Stimulated activated CD4-positive, alpha-beta T cell treated with anti-CD3 and anti-CD28 coated beads, Interleukin-12 subunit alpha, Interleukin-12 subunit beta, amount 100 ng/mL, for 24 hours (primary cell): ENCODE measurements around the gene ST6GAL1.
"Not testable (repeated sequence)": the region's sequence is repeated elsewhere in the genome, so short reads cannot be mapped to it uniquely, and the experiment has no call there.

Experiments used
- DNase-seq, 2 experiments: peaks; one replicate each; pipeline ENCODE4 v3.0.0-alpha.2; 2020; ENCODE audit warnings: low read depth in 2 of 2

Gene ST6GAL1

DNA sequence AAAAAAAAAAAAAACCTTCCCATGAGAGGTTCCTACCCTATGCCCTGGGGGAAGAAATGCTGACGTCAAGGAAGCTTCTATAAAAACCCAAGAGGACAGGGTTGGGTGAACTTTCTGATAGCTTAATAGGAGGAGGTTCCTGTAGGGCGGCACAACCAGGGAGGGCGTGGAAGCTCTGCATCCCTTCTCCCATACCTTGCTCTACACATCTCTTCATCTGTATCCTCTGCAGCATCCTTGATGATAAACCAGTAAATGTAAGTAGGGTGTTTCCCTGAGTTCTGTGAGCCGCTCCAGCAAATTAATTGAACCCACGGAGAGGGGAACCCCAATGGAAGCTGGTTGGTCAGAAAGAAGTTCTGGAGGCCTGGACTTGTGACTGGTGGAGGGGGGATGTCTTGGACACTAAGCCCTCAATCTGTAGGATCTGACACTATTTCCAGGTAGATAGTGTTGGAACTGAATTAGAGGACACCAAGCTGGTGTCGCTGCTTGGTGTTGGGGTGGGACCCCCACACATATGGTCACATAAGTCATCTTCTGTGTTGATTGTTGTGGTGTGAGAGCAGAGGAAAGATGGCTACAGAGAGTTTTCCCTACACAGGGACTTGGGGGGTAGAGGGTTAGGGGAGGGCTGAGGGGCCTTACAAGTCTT is 91.5 kb downstream of the ST6GAL1 start:
- no peak for DNase-seq

- no peak for DNase-seq
These were observed 92.2 kb downstream of the ST6GAL1 start for GRCh38 chr3:187022403-187023029.

- DNase-seq, result not testable (repeated sequence)
These were observed 93.0 kb downstream of the ST6GAL1 start for GRCh38 chr3:187023340-187023739.

GRCh38 chr3:187024536-187025226 is 94.4 kb downstream of the ST6GAL1 start:
- DNase-seq, result no peak

- peak; percentile 41 to 50 for DNase-seq
These were observed 94.9 kb downstream of the ST6GAL1 start for GRCh38 chr3:187025254-187025655.

- DNase-seq, result peak in 1 of 2 experiments; percentile 26
These were observed 95.5 kb downstream of the ST6GAL1 start for GRCh38 chr3:187025656-187026316.

- no peak for DNase-seq
These were observed 96.0 kb downstream of the ST6GAL1 start for GRCh38 chr3:187026317-187026670.

- peak in 1 of 2 experiments; percentile 23 for DNase-seq
These were observed 97.4 kb downstream of the ST6GAL1 start for GRCh38 chr3:187027531-187028278.

GRCh38 chr3:187031934-187032333 is 101.6 kb downstream of the ST6GAL1 start:
- no peak for DNase-seq

DNA sequence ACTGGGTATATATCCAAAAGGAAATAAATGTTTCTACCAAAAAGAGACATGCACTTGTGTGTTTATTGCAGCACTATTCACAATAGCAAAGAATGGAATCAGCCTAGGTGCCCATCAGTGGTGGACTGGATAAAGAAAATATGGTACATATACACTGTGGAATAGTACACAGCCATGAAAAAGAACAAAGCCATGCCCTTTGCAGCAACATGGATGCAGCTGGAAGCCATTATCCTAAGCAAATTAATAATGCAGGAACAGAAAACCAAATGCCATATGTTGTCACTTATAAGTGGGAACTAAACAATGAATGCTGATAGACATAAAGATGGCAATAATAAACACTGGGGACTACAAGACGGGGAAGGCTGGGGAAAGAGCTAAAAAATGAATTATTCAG is 106.1 kb downstream of the ST6GAL1 start:
- no peak for DNase-seq

DNA sequence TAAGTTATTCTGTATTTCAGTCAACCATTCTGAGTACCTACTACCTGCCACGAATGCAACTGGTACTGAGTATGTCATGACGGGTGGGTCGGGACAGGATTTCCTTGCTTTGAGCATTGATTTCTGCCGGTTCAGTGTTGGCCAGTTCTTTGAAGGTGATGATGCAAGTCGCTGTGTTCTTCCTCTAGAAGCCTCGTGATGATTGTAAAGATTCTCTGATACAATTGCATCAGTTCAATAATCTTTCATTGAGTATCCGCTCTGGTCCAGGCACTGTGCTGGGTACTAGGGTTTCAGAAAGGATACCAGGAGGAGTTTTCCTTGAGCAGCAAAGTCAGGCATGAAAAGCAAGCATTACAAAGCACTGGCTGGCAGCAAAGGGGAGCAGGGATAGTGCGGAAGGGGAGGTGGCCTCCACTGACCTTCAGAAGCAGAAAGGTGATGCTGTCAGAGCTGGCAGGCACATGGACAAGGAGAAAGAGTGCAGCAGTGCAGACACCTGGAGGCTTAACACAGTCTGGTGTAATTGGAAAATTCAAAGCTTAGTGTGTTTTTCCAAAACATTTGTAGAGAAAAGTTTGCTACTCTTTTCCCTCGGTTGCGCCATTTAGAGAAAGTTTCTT is 108.9 kb downstream of the ST6GAL1 start:
- no peak for DNase-seq

DNA sequence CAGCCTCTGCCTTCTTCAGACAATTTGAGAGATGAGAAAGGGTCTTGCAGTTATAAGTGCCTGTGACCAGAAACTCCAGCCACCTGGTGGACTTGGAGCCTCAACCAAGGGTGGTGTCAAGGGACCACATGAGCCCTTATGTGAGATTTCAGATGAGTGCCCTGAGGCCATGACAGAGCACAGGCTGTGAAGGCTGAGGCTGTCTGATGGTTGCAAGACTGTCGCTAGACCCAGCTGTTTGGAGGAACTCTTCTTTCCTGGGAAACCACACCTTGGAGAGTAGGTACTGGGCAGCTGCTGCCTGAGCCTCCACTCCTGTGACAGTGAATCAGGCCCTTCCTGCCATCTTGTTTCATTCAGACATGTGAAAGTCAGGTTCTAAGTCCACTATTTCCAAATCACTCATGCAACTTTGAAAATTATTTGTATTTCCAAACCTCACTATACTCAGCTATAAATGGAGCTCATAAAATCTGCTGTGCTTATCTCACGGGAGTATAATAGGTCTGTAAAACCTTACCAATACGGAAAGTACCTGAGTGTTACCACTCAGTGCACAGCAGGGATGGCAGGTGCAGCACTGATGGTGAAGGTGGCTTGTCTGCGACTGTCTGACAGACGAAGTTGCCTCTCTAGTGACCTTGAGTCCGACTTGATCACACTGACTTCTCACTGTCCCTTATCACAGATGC is 109.5 kb downstream of the ST6GAL1 start:
- no peak for DNase-seq

GRCh38 chr3:187040516-187041361 is 110.4 kb downstream of the ST6GAL1 start:
- DNase-seq, result no peak

- peak in 1 of 2 experiments; percentile 26 for DNase-seq
These were observed 111.3 kb downstream of the ST6GAL1 start for GRCh38 chr3:187041362-187042307.

- no peak for DNase-seq
These were observed 112.0 kb downstream of the ST6GAL1 start for GRCh38 chr3:187042346-187042745.

DNA sequence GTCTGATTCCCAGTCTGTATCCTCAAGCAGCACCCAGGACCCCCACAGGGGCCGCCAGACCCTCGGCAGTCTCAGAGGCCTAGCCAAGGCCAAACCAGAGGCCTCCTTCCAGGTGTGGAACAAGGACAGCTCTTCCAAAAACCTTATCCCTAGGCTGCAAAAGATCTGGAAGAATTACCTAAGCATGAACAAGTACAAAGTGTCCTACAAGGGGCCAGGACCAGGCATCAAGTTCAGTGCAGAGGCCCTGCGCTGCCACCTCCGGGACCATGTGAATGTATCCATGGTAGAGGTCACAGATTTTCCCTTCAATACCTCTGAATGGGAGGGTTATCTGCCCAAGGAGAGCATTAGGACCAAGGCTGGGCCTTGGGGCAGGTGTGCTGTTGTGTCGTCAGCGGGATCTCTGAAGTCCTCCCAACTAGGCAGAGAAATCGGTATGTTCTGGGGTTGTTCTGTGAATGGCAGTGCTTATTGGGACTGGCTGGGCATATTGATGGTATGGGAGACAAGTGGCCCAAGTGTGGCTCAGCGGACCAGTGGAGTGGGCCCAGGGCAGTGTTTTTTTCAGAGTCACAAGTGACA is 112.6 kb downstream of the ST6GAL1 start:
- no peak for DNase-seq

DNA sequence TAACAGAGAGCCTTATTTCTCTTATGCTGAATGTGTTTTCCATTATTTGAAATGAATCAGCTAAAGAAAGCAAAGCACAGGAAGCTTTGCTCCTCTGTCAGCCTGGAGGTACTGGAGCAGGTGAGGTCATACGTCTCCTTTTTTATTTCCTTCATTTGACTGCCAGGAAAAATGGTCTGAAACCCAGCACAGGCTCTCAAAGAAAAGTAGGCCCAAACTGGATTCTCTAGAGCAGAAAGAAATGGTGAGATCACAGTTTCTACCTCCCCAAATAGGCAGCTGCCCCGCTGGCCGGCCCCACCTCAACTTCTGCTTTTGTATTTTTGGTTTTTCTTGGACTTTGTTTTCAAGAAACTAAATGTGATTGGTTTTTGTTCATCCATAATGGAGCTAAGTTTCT is 113.9 kb downstream of the ST6GAL1 start:
- DNase-seq, result no peak

DNA sequence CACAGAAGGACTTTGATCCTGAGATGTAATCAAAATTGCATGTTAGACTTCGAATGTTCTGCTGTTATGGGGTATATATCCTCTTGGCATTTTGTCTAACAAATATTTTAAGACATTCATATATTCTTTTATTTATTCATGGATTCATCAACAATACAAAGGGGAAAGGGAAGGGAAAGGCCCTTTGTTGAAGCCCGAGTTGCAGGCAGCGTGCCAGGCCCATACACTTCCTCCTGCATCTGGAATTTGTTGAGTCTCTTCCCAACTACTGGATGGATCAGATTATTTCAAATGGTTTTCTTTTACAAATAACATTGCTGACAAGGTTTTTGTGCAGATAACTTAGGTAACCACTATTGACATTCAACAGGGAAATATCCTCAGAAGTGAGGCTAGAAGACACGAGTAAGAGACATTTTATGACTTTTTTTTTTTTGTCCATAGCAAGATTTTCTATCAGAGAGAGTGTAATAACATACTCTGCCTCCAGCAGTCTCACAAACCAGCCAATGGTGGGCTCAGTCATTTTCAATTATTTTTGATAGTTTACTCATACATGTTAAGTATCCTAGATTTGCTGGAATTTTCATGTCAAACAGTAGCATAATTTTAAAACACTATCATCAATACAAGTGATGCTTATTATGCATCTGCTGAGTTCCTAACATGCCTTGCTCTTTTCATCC is 114.7 kb downstream of the ST6GAL1 start:
- no peak for DNase-seq
